ENCODE results near the gene TENM4. TPM values are rescaled to one million over a fixed set of nuclear protein-coding genes. Genes with fewer than 3 reads are reported as not detected.

The TENM4 gene
- total RNA-seq, 8 experiments from 2014 or later = 0.59 to 82.2 (median 24.2) TPM

GRCh38 chr11:78733031-78733430, 707.8 kb downstream of the TENM4 start:
- peaks cover 16 to 19% of the 10 kb centered on the region in 2 donors for H3K4me1 ChIP-seq (replicated peaks in 1 of 2)
- H3K27ac ChIP-seq = no peak overlapping the region
- ATAC-seq (replicated peaks in 6 of 8) = peak in 1 of 8 experiments; percentile 28
- H3K4me3 ChIP-seq = no peak overlapping the region
- in situ Hi-C loops (cut with MboI; ENCODE audit: low pct_unique_long_range_greater_than_20kb in 2 of 9, low sequenced_read_pairs in 9 of 9, unreplicated experiment in 9 of 9) = loop anchor here in 1 of 9 experiments (25.0 kb wide), 1 partner anchor 104 kb away; no protein-coding TSS in a partner anchor

DNA sequence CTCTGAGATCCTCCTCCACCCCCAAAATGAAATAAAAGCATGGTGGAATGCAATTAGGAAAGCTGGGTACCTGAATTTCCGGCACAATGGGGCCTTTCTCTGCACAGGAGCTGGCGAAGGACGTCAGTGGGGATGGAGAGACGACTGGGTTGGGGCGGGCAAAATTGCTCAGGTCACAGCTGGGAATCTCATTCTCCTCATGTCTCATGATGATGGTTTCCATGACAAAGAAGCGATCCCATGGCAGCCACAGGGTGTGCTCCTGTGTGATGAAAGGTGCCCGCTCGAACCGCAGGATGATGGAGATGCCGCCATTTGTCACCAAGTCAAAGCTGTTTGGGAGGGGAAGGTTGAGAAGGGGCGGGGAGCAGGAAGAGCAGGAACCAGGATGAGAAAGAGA, 708.6 kb downstream of the TENM4 start:
- 20 to 100% (median 76%) methylated on average over 1 to 10 of the region's 11 CpGs; no CpG with 5 or more reads in 1 of the 10 experiments for WGBS, 10 experiments

GRCh38 chr11:78731027-78731426, 709.8 kb downstream of the TENM4 start:
- Histone ChIP-seq H3K4me1 (replicated peaks in 1 of 2) (peaks cover 16 to 19% of the 10 kb centered on the region in 2 donors), H3K4me3 (no peak overlapping the region), H3K27ac (no peak overlapping the region)
- WGBS, 10 experiments = 60 to 100% (median 94%) methylated on average over 2 to 5 of the region's 5 CpGs; no CpG with 5 or more reads in 2 of the 10 experiments
- peak in 3 of 8 experiments; percentile 21 to 65 (median 47) for ATAC-seq (replicated peaks in 6 of 8)
- in situ Hi-C loops (cut with MboI; ENCODE audit: low pct_unique_long_range_greater_than_20kb in 2 of 9, low sequenced_read_pairs in 9 of 9, unreplicated experiment in 9 of 9) = loop anchor here in 1 of 9 experiments (25.0 kb wide), 1 partner anchor 106 kb away; no protein-coding TSS in a partner anchor

More for the DNA sequence above, 708.6 kb downstream of the TENM4 start:
- Histone ChIP-seq H3K4me3 (no peak overlapping the region), H3K27ac (no peak overlapping the region), H3K4me1 (replicated peaks in 1 of 2) (peaks cover 16 to 19% of the 10 kb centered on the region in 2 donors)
- in situ Hi-C loops (cut with MboI; ENCODE audit: low pct_unique_long_range_greater_than_20kb in 2 of 9, low sequenced_read_pairs in 9 of 9, unreplicated experiment in 9 of 9) = loop anchor here in 1 of 9 experiments (25.0 kb wide), 1 partner anchor 105 kb away; no protein-coding TSS in a partner anchor
- ATAC-seq (replicated peaks in 6 of 8) = peak in 2 of 8 experiments; percentile 50 to 71

- in situ Hi-C loops (cut with MboI; ENCODE audit: low pct_unique_long_range_greater_than_20kb in 2 of 9, low sequenced_read_pairs in 9 of 9, unreplicated experiment in 9 of 9) = loop anchor here in 1 of 9 experiments (25.0 kb wide), 1 partner anchor 107 kb away; no protein-coding TSS in a partner anchor
- 23 to 100% (median 76%) methylated on average over 2 to 8 of the region's 8 CpGs; no CpG with 5 or more reads in 1 of the 10 experiments for WGBS, 10 experiments
- no peak overlapping the region for H3K27ac ChIP-seq
- no peak overlapping the region for H3K4me3 ChIP-seq
- no peak for ATAC-seq (replicated peaks in 6 of 8)
- H3K4me1 ChIP-seq (replicated peaks in 1 of 2) = peaks cover 16 to 19% of the 10 kb centered on the region in 2 donors
These were observed 710.5 kb downstream of the TENM4 start for GRCh38 chr11:78730267-78730824.

- WGBS, 10 experiments = 85 to 100% (median 93%) methylated on average over 1 to 4 of the region's 5 CpGs; no CpG with 5 or more reads in 6 of the 10 experiments
- ATAC-seq (replicated peaks in 6 of 8) = no peak
- H3K4me3 ChIP-seq = no peak overlapping the region
- in situ Hi-C loops (cut with MboI; ENCODE audit: low pct_unique_long_range_greater_than_20kb in 2 of 9, low sequenced_read_pairs in 9 of 9, unreplicated experiment in 9 of 9) = loop anchor here in 1 of 9 experiments (25.0 kb wide), 1 partner anchor 109 kb away; no protein-coding TSS in a partner anchor
- H3K27ac ChIP-seq = no peak overlapping the region
- peaks cover 16 to 19% of the 10 kb centered on the region in 2 donors for H3K4me1 ChIP-seq (replicated peaks in 1 of 2)
These were observed 713.0 kb downstream of the TENM4 start for GRCh38 chr11:78727816-78728215.

DNA sequence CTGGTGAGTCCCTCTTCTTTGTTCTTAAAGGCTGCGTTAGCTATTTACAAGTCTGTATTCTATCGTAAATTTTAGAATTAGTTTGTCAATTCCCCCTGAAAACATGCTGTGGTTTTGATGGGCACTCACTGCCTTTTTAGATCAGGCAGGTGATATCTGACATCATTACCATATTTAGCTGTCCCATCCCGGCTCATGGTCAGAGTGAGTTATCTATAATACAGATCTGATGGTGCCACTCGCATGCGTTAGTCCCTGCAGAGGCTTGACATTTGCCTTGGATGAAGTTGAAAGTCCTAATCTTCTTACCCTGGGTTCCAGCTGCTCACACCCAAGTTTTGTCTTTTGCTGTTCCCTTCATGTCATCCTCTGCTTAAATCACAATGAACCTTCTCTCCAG, 715.6 kb downstream of the TENM4 start:
- ATAC-seq (replicated peaks in 6 of 8) = no peak
- Histone ChIP-seq H3K4me3 (no peak overlapping the region), H3K27ac (no peak overlapping the region), H3K4me1 (replicated peaks in 1 of 2) (no peaks in the 10 kb centered on the region)
- in situ Hi-C loops (cut with MboI; ENCODE audit: low pct_unique_long_range_greater_than_20kb in 2 of 9, low sequenced_read_pairs in 9 of 9, unreplicated experiment in 9 of 9) = loop anchor here in 1 of 9 experiments (25.0 kb wide), 1 partner anchor 112 kb away; no protein-coding TSS in a partner anchor
- 29 to 100% (median 93%) methylated on average over 1 to 5 of the region's 5 CpGs; no CpG with 5 or more reads in 1 of the 10 experiments for WGBS, 10 experiments

GRCh38 chr11:78722786-78723185, 718.0 kb downstream of the TENM4 start:
- ATAC-seq (replicated peaks in 6 of 8) = no peak
- in situ Hi-C loops (cut with MboI; ENCODE audit: low pct_unique_long_range_greater_than_20kb in 2 of 9, low sequenced_read_pairs in 9 of 9, unreplicated experiment in 9 of 9) = no loop called here
- 0 to 100% (median 100%) methylated on average over 1 to 2 of the region's 5 CpGs; no CpG with 5 or more reads in 4 of the 10 experiments for WGBS, 10 experiments
- Histone ChIP-seq H3K4me3 (no peak overlapping the region), H3K27ac (no peak overlapping the region), H3K4me1 (replicated peaks in 1 of 2) (no peaks in the 10 kb centered on the region)

- no peak for ATAC-seq (replicated peaks in 6 of 8)
- Histone ChIP-seq H3K4me1 (replicated peaks in 1 of 2) (peaks cover 2 to 5% of the 10 kb centered on the region in 2 donors), H3K27ac (no peak overlapping the region), H3K4me3 (no peak overlapping the region)
- in situ Hi-C loops (cut with MboI; ENCODE audit: low pct_unique_long_range_greater_than_20kb in 2 of 9, low sequenced_read_pairs in 9 of 9, unreplicated experiment in 9 of 9) = no loop called here
These were observed 720.4 kb downstream of the TENM4 start for GRCh38 chr11:78720281-78720989.

DNA sequence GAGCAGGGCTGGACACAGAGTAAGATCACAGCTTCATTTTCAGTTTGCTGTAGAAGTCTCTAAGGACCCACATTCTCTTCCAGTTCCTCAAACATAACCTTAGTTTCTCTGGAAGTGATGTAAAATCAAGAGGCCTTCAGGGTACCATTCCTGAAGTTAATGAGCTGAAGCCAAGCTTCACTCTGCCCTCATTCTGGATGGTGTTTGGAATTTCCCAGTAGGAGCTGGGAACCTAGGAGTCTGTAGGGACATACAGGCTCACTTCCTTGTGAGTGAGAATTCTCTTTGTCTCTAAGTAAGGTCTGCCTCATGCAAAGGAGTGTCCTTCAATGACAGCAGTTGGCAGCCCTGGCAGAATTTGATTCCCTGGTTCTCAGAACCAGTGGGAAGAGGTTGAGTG, 723.8 kb downstream of the TENM4 start:
- in situ Hi-C loops (cut with MboI; ENCODE audit: low pct_unique_long_range_greater_than_20kb in 2 of 9, low sequenced_read_pairs in 9 of 9, unreplicated experiment in 9 of 9) = no loop called here
- ATAC-seq (replicated peaks in 6 of 8) = no peak
- H3K4me1 ChIP-seq (replicated peaks in 1 of 2) = peaks cover 7 to 12% of the 10 kb centered on the region in 2 donors
- H3K27ac ChIP-seq = no peak overlapping the region
- no peak overlapping the region for H3K4me3 ChIP-seq

DNA sequence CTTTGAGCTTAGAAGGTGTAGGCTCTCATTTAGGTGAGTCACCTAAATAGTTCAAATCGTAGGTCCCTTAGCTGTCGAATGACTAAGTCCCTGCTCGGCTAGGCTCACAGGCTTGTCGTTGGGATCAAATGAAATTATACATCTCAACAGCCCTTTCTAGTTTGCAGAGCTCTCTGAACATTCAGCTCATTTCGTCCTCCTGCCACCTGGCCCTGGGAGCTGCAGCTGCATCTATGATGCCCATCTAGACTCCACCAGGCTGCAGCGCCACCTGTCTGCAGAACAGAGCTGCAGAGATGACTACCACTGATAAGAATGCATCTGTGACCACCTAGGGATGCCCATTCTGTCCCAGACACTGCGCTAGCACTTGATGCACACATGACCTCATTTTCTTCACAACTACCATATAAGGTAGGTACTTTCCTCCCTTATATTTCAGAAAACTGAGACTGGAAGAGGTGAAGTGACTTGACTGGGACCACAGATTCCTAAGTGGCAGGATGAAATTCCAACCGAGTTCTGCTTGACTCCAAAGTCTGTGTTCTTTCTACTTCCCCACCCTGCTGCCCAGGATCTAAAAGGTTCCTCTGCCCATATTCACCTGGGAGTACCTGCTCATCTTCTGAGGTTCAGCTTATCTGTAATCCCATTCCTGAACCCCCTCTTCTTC, 725.1 kb downstream of the TENM4 start:
- Histone ChIP-seq H3K4me1 (replicated peaks in 1 of 2) (peaks cover 11 to 14% of the 10 kb centered on the region in 2 donors), H3K4me3 (no peak overlapping the region), H3K27ac (no peak overlapping the region)
- 20 to 83% (median 43%) methylated on average over 1 to 6 of the region's 8 CpGs; no CpG with 5 or more reads in 1 of the 10 experiments for WGBS, 10 experiments
- in situ Hi-C loops (cut with MboI; ENCODE audit: low pct_unique_long_range_greater_than_20kb in 2 of 9, low sequenced_read_pairs in 9 of 9, unreplicated experiment in 9 of 9) = no loop called here
- peak; percentile 75 to 99 (median 85) for ATAC-seq (replicated peaks in 6 of 8)

- 40 to 56% (median 40%) methylated on average over 1 to 2 of the region's 3 CpGs; no CpG with 5 or more reads in 7 of the 10 experiments for WGBS, 10 experiments
- in situ Hi-C loops (cut with MboI; ENCODE audit: low pct_unique_long_range_greater_than_20kb in 2 of 9, low sequenced_read_pairs in 9 of 9, unreplicated experiment in 9 of 9) = no loop called here
- Histone ChIP-seq H3K4me3 (no peak overlapping the region), H3K27ac (no peak overlapping the region), H3K4me1 (replicated peaks in 1 of 2) (peaks cover 21 to 22% of the 10 kb centered on the region in 2 donors)
- ATAC-seq (replicated peaks in 6 of 8) = no peak
These were observed 726.3 kb downstream of the TENM4 start for GRCh38 chr11:78714539-78714938.

DNA sequence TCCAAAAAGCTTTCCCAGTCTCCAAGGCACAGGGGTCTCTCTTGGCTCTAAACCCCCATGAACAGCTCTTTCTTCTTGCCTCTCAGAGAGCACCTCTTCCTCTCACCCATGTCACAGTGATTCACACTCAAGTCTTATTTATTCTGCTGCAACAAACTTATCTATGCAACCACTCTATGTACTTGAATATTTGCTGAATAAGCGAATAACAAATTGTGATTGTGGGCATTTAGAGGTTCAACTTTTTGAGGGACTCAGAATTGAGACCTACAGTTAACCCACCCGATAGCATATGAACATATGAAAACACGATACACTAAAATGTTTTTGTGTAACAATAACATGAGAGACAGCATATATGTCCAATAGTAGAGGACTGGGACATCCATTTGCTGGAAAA, 729.1 kb downstream of the TENM4 start:
- ATAC-seq (replicated peaks in 6 of 8) = no peak
- H3K4me3 ChIP-seq = no peak overlapping the region
- in situ Hi-C loops (cut with MboI; ENCODE audit: low pct_unique_long_range_greater_than_20kb in 2 of 9, low sequenced_read_pairs in 9 of 9, unreplicated experiment in 9 of 9) = no loop called here
- H3K27ac ChIP-seq = no peak overlapping the region
- peaks cover 21 to 22% of the 10 kb centered on the region in 2 donors for H3K4me1 ChIP-seq (replicated peaks in 1 of 2)
- WGBS, 10 experiments = 26 to 100% (median 87%) methylated on average over 1 to 3 of the region's 3 CpGs; no CpG with 5 or more reads in 2 of the 10 experiments

DNA sequence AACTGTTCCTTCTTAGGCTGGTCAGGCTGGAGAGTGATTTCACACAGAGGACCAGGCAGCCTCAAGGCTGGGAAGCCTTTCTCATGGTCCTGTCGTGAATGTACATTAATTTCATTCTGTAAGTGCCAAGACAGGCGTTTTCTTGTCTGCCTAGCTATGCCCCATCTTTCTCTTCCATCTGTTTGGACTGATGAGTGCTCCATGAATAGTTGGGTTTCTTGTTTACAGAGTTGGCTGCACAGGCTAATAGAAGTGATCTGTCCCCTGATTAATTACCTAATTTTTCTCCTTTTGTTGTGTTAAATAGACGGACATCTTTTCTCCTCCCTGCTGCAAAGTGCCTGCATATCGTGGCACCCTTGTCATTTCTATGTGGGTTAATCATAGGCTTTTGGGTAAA, 730.4 kb downstream of the TENM4 start:
- Histone ChIP-seq H3K27ac (no peak overlapping the region), H3K4me3 (no peak overlapping the region), H3K4me1 (replicated peaks in 1 of 2) (peaks cover 17 to 19% of the 10 kb centered on the region in 2 donors)
- peak in 5 of 8 experiments; percentile 80 to 92 (median 88) for ATAC-seq (replicated peaks in 6 of 8)
- in situ Hi-C loops (cut with MboI; ENCODE audit: low pct_unique_long_range_greater_than_20kb in 2 of 9, low sequenced_read_pairs in 9 of 9, unreplicated experiment in 9 of 9) = no loop called here
- 10 to 31% (median 20%) methylated on average over 1 to 4 of the region's 4 CpGs; no CpG with 5 or more reads in 5 of the 10 experiments for WGBS, 10 experiments

All from motor neuron (in vitro differentiated cells).